Esophagus muscularis mucosa (tissue), 4 donors: ENCODE data around the gene ACAP1. TPM values are rescaled to one million over a fixed set of nuclear protein-coding genes. Genes with fewer than 3 reads are reported as not detected.
"Not testable (repeated sequence)": the region's sequence is repeated elsewhere in the genome, so short reads cannot be mapped to it uniquely, and the experiment has no call there.

Experiments
- DNase-seq: peaks from one replicate; pipeline ENCODE4 v3.0.0-alpha.2; 2017; ENCODE audit errors: extremely low spot score
- H3K27ac ChIP-seq, 4 donors: fragments of 200-600 bp; sonication (generic); replicated peaks in 1 of 4; 1 replicate in 3 of 4; 2 replicates in 1 of 4; pipeline ENCODE4 v1.5.1; 2016 to 2019; ENCODE audit warnings: mild to moderate bottlenecking in 1 of 4
- H3K27me3 ChIP-seq, 4 donors: fragments of 200-600 bp; sonication (generic); one replicate each; pipeline versions ENCODE4 v1.5.1 to v1.6.0; 2016 to 2019
- H3K36me3 ChIP-seq, 4 donors: fragments of 200-600 bp; sonication (generic); one replicate each; pipeline ENCODE4 v1.5.1; 2016 to 2019
- H3K4me1 ChIP-seq, 4 donors: fragments of 200-600 bp; sonication (generic); one replicate each; pipeline ENCODE4 v1.5.1; 2016 to 2019
- H3K4me3 ChIP-seq, 4 donors: fragments of 200-600 bp; sonication (generic); 1 replicate in 2 of 4; 2 replicates in 2 of 4; pipeline ENCODE4 v1.5.1; 2016 to 2019; ENCODE audit warnings: mild to moderate bottlenecking in 4 of 4, moderate library complexity in 1 of 4
- H3K9me3 ChIP-seq, 4 donors: fragments of 200-600 bp; sonication (generic); 1 replicate in 3 of 4; 2 replicates in 1 of 4; pipeline ENCODE4 v1.5.1; 2016 to 2019
- CTCF ChIP-seq, 3 experiments: fragments of 200-600 bp in 2 of 3; fragments of 450-650 bp in 1 of 3; sonication (generic) in 2 of 3; IDR thresholded peaks; one replicate each; pipeline ENCODE4 v1.5.1; 2017 to 2019; ENCODE audit warnings: antibody characterized with exemption in 3 of 3, mild to moderate bottlenecking in 2 of 3, moderate library complexity in 1 of 3
- EP300 ChIP-seq: sonication (generic); formaldehyde crosslinking; IDR thresholded peaks from one replicate; pipeline ENCODE4 v1.6.1; 2017; ENCODE audit warnings: antibody characterized with exemption
- POLR2A ChIP-seq: fragments of 450-650 bp; IDR thresholded peaks from one replicate; pipeline ENCODE4 v1.6.1; 2017; ENCODE audit warnings: antibody characterized with exemption, moderate library complexity, mild to moderate bottlenecking, low read depth
- POLR2AphosphoS5 ChIP-seq, 2 donors: sonication (generic); formaldehyde crosslinking; IDR thresholded peaks; one replicate each; pipeline ENCODE4 v1.6.1; 2017; ENCODE audit warnings: antibody characterized with exemption in 2 of 2
- WGBS: methylation state at CpG from one replicate; pipeline ENCODE4 v1.1.5; 2018; 5-methylcytosine and 5-hydroxymethylcytosine counted together
- intact Hi-C: fragments of 100-400 bp; cut with DNase I; formaldehyde crosslinking; loops from one replicate; pipeline ENCODE4 v1.15.1; 2023
- total RNA-seq, 4 donors: library from RNA; depleted of rRNA; stranded (reverse); fragments of >200 nt; gene quantifications; one replicate each; pipeline versions ENCODE4 v1.1.0 to v1.2.1, GENCODE V29; 2016

ACAP1 gene
- total RNA-seq, 4 donors from 2014 or later, result 2.1 to 11.4 (median 4.6) TPM

GRCh38 chr17:7367918-7368598, 31.7 kb downstream of the ACAP1 start:
- 75% methylated on average over 13 of the region's 13 CpGs for WGBS
- intact Hi-C loops, result no loop called here

DNA sequence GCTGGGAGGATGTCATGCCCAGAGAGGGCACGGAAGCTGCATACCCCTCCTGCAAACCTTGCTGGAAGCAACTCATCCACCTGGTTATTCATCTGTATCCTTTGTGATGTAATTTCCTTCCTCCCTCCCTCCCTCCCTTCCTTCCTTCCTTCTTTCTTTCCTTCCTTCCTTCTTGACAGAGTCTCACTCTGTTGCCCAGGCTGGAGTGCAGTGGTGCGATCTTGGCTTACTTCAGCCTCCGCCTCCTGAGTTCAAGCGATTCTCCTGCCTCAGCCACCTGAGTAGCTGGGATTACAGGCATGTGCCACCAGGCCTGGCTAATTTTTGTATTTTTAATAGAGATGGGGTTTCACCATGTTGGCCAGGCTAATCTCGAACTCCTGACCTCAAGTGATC, 32.3 kb downstream of the ACAP1 start:
- H3K9me3 ChIP-seq, DNase-seq, H3K36me3 ChIP-seq, H3K27ac ChIP-seq, H3K4me3 ChIP-seq, H3K27me3 ChIP-seq, H3K4me1 ChIP-seq, intact Hi-C loops: not testable (repeated sequence)
- WGBS, result 90% methylated on average over 5 of the region's 5 CpGs

More at GRCh38 chr17:7367918-7368598, 31.7 kb downstream of the ACAP1 start:
- Histone ChIP-seq H3K27me3 (peaks cover 0 to 7% (median 0%) of the 10 kb centered on the region in 4 donors), H3K27ac (no peak overlapping the region), H3K9me3 (no peaks in the 10 kb centered on the region), H3K4me3 (no peak overlapping the region), H3K36me3 (no peaks in the 10 kb centered on the region), H3K4me1 (no peaks in the 10 kb centered on the region)
- no peak for TF ChIP-seq CTCF (IDR thresholded peaks at IDR 0.05)
- no peak for TF ChIP-seq POLR2A
- no peak for TF ChIP-seq EP300
- TF ChIP-seq POLR2AphosphoS5 (IDR thresholded peaks at IDR 0.05), result no peak
- no peak for DNase-seq

DNA sequence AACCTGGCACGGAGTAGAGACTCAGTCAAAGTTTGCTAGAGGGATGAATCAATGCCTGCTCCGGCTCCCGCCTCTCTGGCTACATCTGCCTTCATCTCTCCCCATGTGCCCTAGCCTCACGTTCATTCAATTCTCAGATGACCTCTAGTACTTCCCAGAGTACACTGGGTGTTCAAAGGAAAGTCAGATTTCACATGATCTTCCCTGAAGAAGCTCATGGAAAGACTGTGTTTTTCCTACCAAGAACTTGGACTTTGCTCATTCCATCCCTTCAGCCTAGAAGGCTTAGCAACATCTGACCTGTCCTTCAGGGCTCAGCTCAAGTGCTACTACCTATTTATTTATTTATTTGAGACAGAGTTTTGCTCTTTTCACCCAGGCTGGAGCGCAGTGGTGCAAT, 33.5 kb downstream of the ACAP1 start:
- no peak for DNase-seq
- H3K27me3 ChIP-seq, result peaks cover 0 to 7% (median 0%) of the 10 kb centered on the region in 4 donors
- H3K9me3 ChIP-seq, result no peaks in the 10 kb centered on the region
- H3K4me3 ChIP-seq, result no peak overlapping the region
- 84% methylated on average over 5 of the region's 5 CpGs for WGBS
- no peaks in the 10 kb centered on the region for H3K4me1 ChIP-seq
- TF ChIP-seq POLR2AphosphoS5 (IDR thresholded peaks at IDR 0.05) (no peak), EP300 (no peak), CTCF (IDR thresholded peaks at IDR 0.05) (no peak), POLR2A (no peak)
- intact Hi-C loops, result no loop called here
- no peaks in the 10 kb centered on the region for H3K36me3 ChIP-seq
- no peak overlapping the region for H3K27ac ChIP-seq

DNA sequence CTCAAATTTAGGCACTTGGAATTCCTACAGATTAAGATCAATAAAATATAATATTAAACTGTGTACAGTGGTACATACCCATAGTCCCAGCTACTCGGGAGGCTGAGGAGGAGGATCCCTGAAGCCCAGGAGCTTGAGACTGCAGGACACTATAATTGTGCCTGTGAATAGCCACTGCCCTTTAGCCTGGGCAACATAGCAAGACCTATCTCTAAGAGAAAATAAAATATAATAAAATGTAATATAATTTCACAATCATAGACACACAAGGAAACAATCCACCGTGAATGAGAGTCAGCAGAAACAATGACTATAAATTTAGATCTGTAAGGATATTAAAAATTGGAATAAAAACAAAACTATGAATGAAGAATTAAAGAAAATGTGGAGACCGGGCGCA, 34.5 kb downstream of the ACAP1 start:
- no peak for DNase-seq
- intact Hi-C loops, result no loop called here

DNA sequence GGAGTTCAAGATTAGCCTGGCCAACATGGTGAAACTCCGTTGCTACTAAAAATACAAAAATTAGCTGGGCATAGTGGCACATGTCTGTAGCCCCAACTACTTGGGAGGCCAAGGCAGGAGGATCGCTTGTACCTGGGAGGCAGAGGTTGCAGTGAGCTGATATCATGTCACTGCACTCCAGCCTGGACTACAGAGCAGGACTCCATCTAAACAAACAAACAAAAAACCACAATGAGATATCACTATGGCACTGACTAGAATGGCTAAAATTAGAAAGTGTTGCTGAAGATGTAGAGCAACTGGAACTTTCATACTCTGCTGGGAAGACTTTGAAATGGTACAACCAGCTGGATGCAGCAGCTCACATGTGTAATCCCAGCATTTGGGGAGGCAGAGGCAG, 38.0 kb downstream of the ACAP1 start:
- Histone ChIP-seq H3K27ac (no peak overlapping the region), H3K4me3 (no peak overlapping the region), H3K9me3 (no peaks in the 10 kb centered on the region), H3K4me1 (no peaks in the 10 kb centered on the region), H3K27me3 (peaks cover 0 to 7% (median 0%) of the 10 kb centered on the region in 4 donors), H3K36me3 (no peaks in the 10 kb centered on the region)
- intact Hi-C loops, result no loop called here
- TF ChIP-seq EP300, result no peak
- TF ChIP-seq POLR2AphosphoS5 (IDR thresholded peaks at IDR 0.05), result no peak
- no peak for TF ChIP-seq POLR2A
- no peak for TF ChIP-seq CTCF (IDR thresholded peaks at IDR 0.05)
- 100% methylated on average over 2 of the region's 2 CpGs for WGBS
- no peak for DNase-seq

More for the DNA sequence above, 34.5 kb downstream of the ACAP1 start:
- Histone ChIP-seq H3K4me1 (no peaks in the 10 kb centered on the region), H3K27me3 (peaks cover 0 to 7% (median 0%) of the 10 kb centered on the region in 4 donors), H3K27ac (no peak overlapping the region), H3K36me3 (no peaks in the 10 kb centered on the region), H3K4me3 (no peak overlapping the region), H3K9me3 (no peaks in the 10 kb centered on the region)
- WGBS, result 89% methylated on average over 4 of the region's 4 CpGs
- TF ChIP-seq POLR2AphosphoS5 (IDR thresholded peaks at IDR 0.05) (no peak), CTCF (IDR thresholded peaks at IDR 0.05) (no peak), POLR2A (no peak), EP300 (no peak)
